Type B pancreatic cell (in vitro differentiated cells): ENCODE measurements around the gene PRR5L. TPM values are rescaled to one million over a fixed set of nuclear protein-coding genes. Genes with fewer than 3 reads are reported as not detected.

ENCODE experiments used
- DNase-seq: peaks from one replicate; pipeline ENCODE4 v3.0.0; 2021; ENCODE audit warnings: mixed read lengths; ENCODE audit not compliant: unreplicated experiment; ENCODE audit errors: extremely low spot score
- H3K27ac Mint-ChIP-seq: 2 replicates; pipeline ENCODE4 v1.8.0; 2021; ENCODE audit warnings: mild to moderate bottlenecking, mixed read lengths
- H3K27me3 Mint-ChIP-seq: 2 replicates; pipeline ENCODE4 v1.8.0; 2021; ENCODE audit warnings: mixed read lengths
- H3K36me3 Mint-ChIP-seq: 2 replicates; pipeline ENCODE4 v1.8.0; 2021; ENCODE audit warnings: mixed read lengths
- H3K4me1 Mint-ChIP-seq: one replicate; pipeline ENCODE4 v1.8.0; 2021; ENCODE audit warnings: mixed read lengths; ENCODE audit not compliant: unreplicated experiment
- H3K4me3 Mint-ChIP-seq: 2 replicates; pipeline ENCODE4 v1.8.0; 2021; ENCODE audit warnings: mild to moderate bottlenecking, mixed read lengths
- H3K9me3 Mint-ChIP-seq: 2 replicates; pipeline ENCODE4 v1.8.0; 2021; ENCODE audit warnings: mixed read lengths
- CTCF ChIP-seq: fragments of 200-600 bp; sonication (generic); conservative IDR thresholded peaks from 2 replicates; pipeline ENCODE4 v1.5.0; 2021; ENCODE audit warnings: antibody characterized with exemption, mild to moderate bottlenecking
- total RNA-seq: library from RNA; stranded (reverse); gene quantifications from 2 replicates; pipeline ENCODE4 v1.2.1, GENCODE V29; 2021; ENCODE audit warnings: low replicate concordance

PRR5L gene
- total RNA-seq, 1 donor from 2014 or later = 11.0 TPM

- peak overlapping the region; percentile 29 for H3K4me3 Mint-ChIP-seq
- H3K27me3 Mint-ChIP-seq = peaks cover 10% of the 10 kb centered on the region
- H3K9me3 Mint-ChIP-seq = no peaks in the 10 kb centered on the region
- no peaks in the 10 kb centered on the region for H3K36me3 Mint-ChIP-seq
- peak overlapping the region; percentile 59 for H3K27ac Mint-ChIP-seq
- no peak for DNase-seq
- H3K4me1 Mint-ChIP-seq = peaks cover 39% of the 10 kb centered on the region
- TF ChIP-seq CTCF = no peak
These were observed 64.2 kb downstream of the PRR5L start for GRCh38 chr11:36360318-36360717.

- DNase-seq = no peak
- Mint-ChIP-seq H3K9me3 (no peaks in the 10 kb centered on the region), H3K36me3 (no peaks in the 10 kb centered on the region), H3K27ac (peak overlapping the region; percentile 59), H3K4me1 (peaks cover 39% of the 10 kb centered on the region), H3K27me3 (peaks cover 10% of the 10 kb centered on the region), H3K4me3 (no peak overlapping the region)
- TF ChIP-seq CTCF = no peak
These were observed 64.8 kb downstream of the PRR5L start for GRCh38 chr11:36360826-36361415.

GRCh38 chr11:36361472-36361871 lies 65.4 kb downstream of the PRR5L start:
- no peak for DNase-seq
- peak overlapping the region; percentile 93 for H3K27ac Mint-ChIP-seq
- H3K36me3 Mint-ChIP-seq = no peaks in the 10 kb centered on the region
- no peaks in the 10 kb centered on the region for H3K9me3 Mint-ChIP-seq
- H3K27me3 Mint-ChIP-seq = peaks cover 7% of the 10 kb centered on the region
- peaks cover 39% of the 10 kb centered on the region for H3K4me1 Mint-ChIP-seq
- no peak for TF ChIP-seq CTCF
- H3K4me3 Mint-ChIP-seq = peak overlapping the region; percentile 78

- Mint-ChIP-seq H3K27ac (peak overlapping the region; percentile 93), H3K4me3 (peak overlapping the region; percentile 78)
These were observed 65.9 kb downstream of the PRR5L start for GRCh38 chr11:36361901-36362391.

GRCh38 chr11:36362902-36363301 lies 66.8 kb downstream of the PRR5L start:
- Mint-ChIP-seq H3K4me3 (peak overlapping the region; percentile 13), H3K4me1 (peaks cover 39% of the 10 kb centered on the region), H3K9me3 (no peaks in the 10 kb centered on the region), H3K36me3 (no peaks in the 10 kb centered on the region), H3K27me3 (peaks cover 11% of the 10 kb centered on the region), H3K27ac (peak overlapping the region; percentile 93)
- DNase-seq = no peak
- TF ChIP-seq CTCF = no peak

More at GRCh38 chr11:36361901-36362391, 65.9 kb downstream of the PRR5L start:
- Mint-ChIP-seq H3K4me1 (peaks cover 39% of the 10 kb centered on the region), H3K27me3 (peaks cover 7% of the 10 kb centered on the region), H3K9me3 (no peaks in the 10 kb centered on the region), H3K36me3 (no peaks in the 10 kb centered on the region)
- no peak for TF ChIP-seq CTCF
- DNase-seq = no peak
